H1 (cell line): Measurements from ENCODE around the gene GRIN2C. TPM values are rescaled to one million over a fixed set of nuclear protein-coding genes. Genes with fewer than 3 reads are reported as not detected.

Experiments used
- CTCF ChIA-PET: fragments of 300-600 bp; sonication (Branson Sonifier 250); formaldehyde crosslinking; loops from one replicate; lab custom pipeline; 2021; ENCODE audit not compliant: partially characterized antibody; lab: Charles Lee
- POLR2A ChIA-PET: fragments of 300-600 bp; sonication (Branson Sonifier 250); formaldehyde crosslinking; loops from one replicate; lab custom pipeline; 2021; ENCODE audit warnings: inconsistent platforms; ENCODE audit not compliant: partially characterized antibody; lab: Charles Lee
- DNase-seq, 2 experiments: peaks; one replicate each; pipeline versions ENCODE4 v3.0.0 to v3.0.0-alpha.2; 2010 to 2022; ENCODE audit warnings: low spot score in 2 of 2, low read depth in 1 of 2, mixed read lengths in 1 of 2
- FAIRE-seq: peaks from 2 replicates; lab custom pipeline; 2011; peaks lifted over from hg19 to GRCh38; lab: Jason Lieb, UNC
- H2AFZ ChIP-seq: 2 replicates; pipeline ENCODE4 v1.8.1; 2012; ENCODE audit warnings: low read length, inconsistent platforms
- H2AK5ac ChIP-seq: 2 replicates; pipeline ENCODE4 v1.6.1; 2013; ENCODE audit warnings: low read depth, low read length
- H2BK120ac ChIP-seq: replicated peaks from 2 replicates; pipeline ENCODE3; 2013; ENCODE audit warnings: low read depth, low read length, inconsistent platforms
- H2BK12ac ChIP-seq: 2 replicates; pipeline ENCODE4 v1.6.1; 2013; ENCODE audit warnings: low read depth, low read length
- H2BK15ac ChIP-seq: 2 replicates; pipeline ENCODE4 v1.6.1; 2013; ENCODE audit warnings: low read length
- H2BK20ac ChIP-seq: 2 replicates; pipeline ENCODE4 v1.6.1; 2013; ENCODE audit warnings: low read length
- H2BK5ac ChIP-seq: 2 replicates; pipeline ENCODE4 v1.6.1; 2013; ENCODE audit warnings: low read depth, low read length
- H3K14ac ChIP-seq: 2 replicates; pipeline ENCODE4 v1.6.1; 2013; ENCODE audit warnings: inconsistent platforms; ENCODE audit not compliant: insufficient read length
- H3K18ac ChIP-seq: 2 replicates; pipeline ENCODE4 v1.6.1; 2013; ENCODE audit warnings: low read length; ENCODE audit errors: extremely low read depth
- H3K23ac ChIP-seq: 2 replicates; pipeline ENCODE4 v1.6.1; 2013; ENCODE audit warnings: inconsistent platforms; ENCODE audit not compliant: insufficient read length
- H3K23me2 ChIP-seq: 2 replicates; pipeline ENCODE4 v1.6.1; 2013; ENCODE audit warnings: low read depth, low read length
- H3K27ac ChIP-seq: 2 replicates; pipeline ENCODE4 v1.6.1; 2011; ENCODE audit warnings: low read depth, low read length, inconsistent platforms
- H3K27me3 ChIP-seq, 4 experiments: replicated peaks in 1 of 4; 1 replicate in 1 of 4; 2 replicates in 3 of 4; pipeline versions ENCODE4 v1.6.1 to v1.8.1; 2011 to 2013; ENCODE audit warnings: low read length in 3 of 4, mild to moderate bottlenecking in 3 of 4, inconsistent platforms in 2 of 4, mixed read lengths in 2 of 4, moderate library complexity in 1 of 4; ENCODE audit not compliant: control insufficient read depth in 3 of 4, insufficient read depth in 3 of 4; ENCODE audit errors: extremely low read depth in 1 of 4
- H3K36me3 ChIP-seq, 4 experiments: 2 replicates each; pipeline versions ENCODE4 v1.6.1 to v1.8.1; 2011 to 2013; ENCODE audit warnings: mild to moderate bottlenecking in 4 of 4, low read length in 3 of 4, moderate library complexity in 2 of 4, control low read depth in 1 of 4, inconsistent platforms in 1 of 4; ENCODE audit not compliant: insufficient read depth in 4 of 4, control insufficient read depth in 2 of 4
- H3K4ac ChIP-seq: replicated peaks from 2 replicates; pipeline ENCODE3; 2013; ENCODE audit warnings: low read length, low read depth, mixed read lengths, inconsistent platforms; ENCODE audit not compliant: insufficient read length
- H3K4me1 ChIP-seq, 4 experiments: replicated peaks in 1 of 4; 1 replicate in 1 of 4; 2 replicates in 3 of 4; pipeline versions ENCODE4 v1.6.1 to v1.8.1; 2011 to 2013; ENCODE audit warnings: low read length in 3 of 4, inconsistent platforms in 2 of 4, mixed read lengths in 1 of 4; ENCODE audit not compliant: insufficient read depth in 4 of 4, control insufficient read depth in 3 of 4
- H3K4me2 ChIP-seq, 2 experiments: 2 replicates each; pipeline versions ENCODE4 v1.6.1 to v1.8.1; 2011 to 2013; ENCODE audit warnings: low read depth in 2 of 2, low read length in 2 of 2, control low read depth in 1 of 2, inconsistent platforms in 1 of 2, mild to moderate bottlenecking in 1 of 2; ENCODE audit not compliant: insufficient read depth in 1 of 2
- H3K4me3 ChIP-seq, 4 experiments: fragments of 200-600, 300-600 bp in 1 of 4; sonication (generic), shearing (Covaris generic), sonication (Bioruptor Twin) in 1 of 4; 2 replicates each; pipeline versions ENCODE4 v1.5.1 to v1.8.1; 2011 to 2016; ENCODE audit warnings: low read length in 4 of 4, low read depth in 3 of 4, control low read depth in 2 of 4, inconsistent platforms in 2 of 4, mild to moderate bottlenecking in 2 of 4, mixed read lengths in 1 of 4, moderate library complexity in 1 of 4; ENCODE audit not compliant: insufficient read depth in 2 of 4; ENCODE audit errors: extremely low read depth in 1 of 4
- H3K56ac ChIP-seq: replicated peaks from 2 replicates; pipeline ENCODE3; 2013; ENCODE audit warnings: low read depth, mild to moderate bottlenecking, mixed read lengths, low read length, inconsistent platforms; ENCODE audit not compliant: insufficient read length
- H3K79me1 ChIP-seq: 2 replicates; pipeline ENCODE4 v1.6.1; 2013; ENCODE audit warnings: low read depth, low read length, control low read depth
- H3K79me2 ChIP-seq, 2 experiments: 2 replicates each; pipeline versions ENCODE4 v1.6.1 to v1.8.1; 2012 to 2013; ENCODE audit warnings: low read length in 2 of 2, mild to moderate bottlenecking in 2 of 2, inconsistent platforms in 1 of 2; ENCODE audit not compliant: insufficient read depth in 2 of 2, control insufficient read depth in 1 of 2
- H3K9ac ChIP-seq, 4 experiments: replicated peaks in 1 of 4; 1 replicate in 1 of 4; 2 replicates in 3 of 4; pipeline versions ENCODE4 v1.6.1 to v1.8.1; 2011 to 2013; ENCODE audit warnings: low read depth in 3 of 4, low read length in 3 of 4, control low read depth in 2 of 4, mild to moderate bottlenecking in 2 of 4, moderate library complexity in 2 of 4, inconsistent platforms in 1 of 4; ENCODE audit errors: extremely low read depth in 1 of 4
- H3K9me3 ChIP-seq, 2 experiments: 2 replicates each; pipeline versions ENCODE4 v1.6.1 to v1.8.1; 2012 to 2013; ENCODE audit warnings: mild to moderate bottlenecking in 2 of 2, moderate library complexity in 2 of 2, control low read depth in 1 of 2, inconsistent platforms in 1 of 2, low read depth in 1 of 2, low read length in 1 of 2, mixed read lengths in 1 of 2; ENCODE audit not compliant: insufficient read depth in 2 of 2
- H4K20me1 ChIP-seq, 2 experiments: replicated peaks in 1 of 2; 2 replicates each; pipeline versions ENCODE3 to v1.8.1; 2011 to 2013; ENCODE audit warnings: inconsistent platforms in 2 of 2, low read length in 2 of 2, mild to moderate bottlenecking in 1 of 2; ENCODE audit not compliant: insufficient read depth in 2 of 2, control insufficient read depth in 1 of 2
- H4K5ac ChIP-seq: 2 replicates; pipeline ENCODE4 v1.6.1; 2013; ENCODE audit warnings: low read length, low read depth, mixed read lengths, inconsistent platforms; ENCODE audit not compliant: insufficient read length
- H4K8ac ChIP-seq: 2 replicates; pipeline ENCODE4 v1.8.0; 2013; ENCODE audit warnings: mild to moderate bottlenecking, moderate library complexity, low read length, inconsistent platforms; ENCODE audit not compliant: insufficient read depth; ENCODE audit errors: extremely low read depth
- H4K91ac ChIP-seq: replicated peaks from 2 replicates; pipeline ENCODE3; 2013; ENCODE audit warnings: low read length, mixed read lengths, inconsistent platforms; ENCODE audit not compliant: insufficient read length
- EZH2 ChIP-seq: fragments of 200-600 bp; sonication (generic); IDR thresholded peaks from 2 replicates; pipeline ENCODE4 v1.7.1; 2012; ENCODE audit warnings: low read depth, mild to moderate bottlenecking, moderate library complexity, low read length, inconsistent platforms; ENCODE audit not compliant: severe bottlenecking
- GTF2F1 ChIP-seq: IDR thresholded peaks from 2 replicates; pipeline ENCODE4 v1.6.1; 2012; ENCODE audit warnings: low read depth, low read length, improper control_type of control experiment, borderline replicate concordance
- HDAC2 ChIP-seq, 2 experiments: fragments of 300-600 bp in 1 of 2; sonication (generic) in 1 of 2; IDR thresholded peaks; 2 replicates each; pipeline ENCODE4 v1.6.1; 2011 to 2012; ENCODE audit warnings: low read depth in 2 of 2, low read length in 2 of 2, mild to moderate bottlenecking in 2 of 2, moderate library complexity in 2 of 2, borderline replicate concordance in 1 of 2, inconsistent platforms in 1 of 2
- KDM5A ChIP-seq: fragments of 200-600 bp; IDR thresholded peaks from 2 replicates; pipeline ENCODE4 v1.7.1; 2012; ENCODE audit warnings: mild to moderate bottlenecking, low read length, inconsistent platforms, mixed read lengths
- RNF2 ChIP-seq: fragments of 200-900, 300-1000 bp; sonication (generic); IDR thresholded peaks from 2 replicates; pipeline ENCODE4 v1.7.1; 2016; ENCODE audit warnings: borderline replicate concordance, low read depth, mild to moderate bottlenecking, antibody characterized with exemption, low read length; ENCODE audit not compliant: poor library complexity, severe bottlenecking; ENCODE audit errors: missing control alignments
- SIX5 ChIP-seq: IDR thresholded peaks from 2 replicates; pipeline ENCODE4 v1.6.1; 2011; ENCODE audit warnings: mild to moderate bottlenecking, low read depth, low read length
- TBP ChIP-seq: IDR thresholded peaks from 2 replicates; pipeline ENCODE4 v1.6.1; 2011; ENCODE audit warnings: low read depth, low read length, improper control_type of control experiment
- TCF12 ChIP-seq: IDR thresholded peaks from 2 replicates; pipeline ENCODE4 v1.6.1; 2011; ENCODE audit warnings: low read depth, mild to moderate bottlenecking, low read length
- WGBS, 2 experiments: shearing (Covaris generic) in 1 of 2; methylation state at CpG; one replicate each; pipeline versions ENCODE4 v1.1.6 to v1.1.7; 2013 to 2015; ENCODE audit warnings: low lambda C conversion rate in 2 of 2, mixed read lengths in 2 of 2, inconsistent platforms in 1 of 2, low coverage in 1 of 2, missing lambda C conversion rate in 1 of 2; ENCODE audit not compliant: insufficient replicate concordance in 2 of 2, insufficient coverage in 1 of 2, insufficient read length in 1 of 2; ENCODE audit errors: extremely low coverage in 1 of 2, missing lambda C conversion rate in 1 of 2; 5-methylcytosine and 5-hydroxymethylcytosine counted together
- polyA plus RNA-seq, 7 experiments: library from polyadenylated mRNA; depleted of rRNA in 3 of 7; stranded (reverse) in 5 of 7; unstranded in 2 of 7; fragments of >200 nt in 5 of 7; fragments of 200-250 nt in 2 of 7; gene quantifications; 1 replicate in 5 of 7; 2 replicates in 1 of 7; 4 replicates in 1 of 7; pipeline versions ENCODE4 v1.2.1 to v1.2.3, GENCODE V29; 2011 to 2013; ENCODE audit warnings: missing spikeins in 2 of 7, mixed read lengths in 2 of 7
- total RNA-seq: library from RNA; stranded (reverse); fragmentation: NEBNext Ultra II Directional; extraction: Animal tissue kit (Norgen Biotek cat#: 25700); gene quantifications from 2 replicates; pipeline ENCODE4 v1.2.1, GENCODE V29; 2021
- TF ChIP-seq, protein P1 (sequence below): IDR thresholded peaks from 2 replicates; pipeline ENCODE4 v1.6.1; 2012; ENCODE audit warnings: low read length, inconsistent platforms
- TF ChIP-seq, protein P2 (sequence below): IDR thresholded peaks from 2 replicates; pipeline ENCODE4 v1.6.1; 2012; ENCODE audit warnings: inconsistent platforms

GRIN2C gene
- total and polyA plus RNA-seq, 2 of the 8 experiments (the other 6 are each of a cell fraction or from before 2014, with no cell fraction given): 0.06 to 0.07 TPM

DNA sequence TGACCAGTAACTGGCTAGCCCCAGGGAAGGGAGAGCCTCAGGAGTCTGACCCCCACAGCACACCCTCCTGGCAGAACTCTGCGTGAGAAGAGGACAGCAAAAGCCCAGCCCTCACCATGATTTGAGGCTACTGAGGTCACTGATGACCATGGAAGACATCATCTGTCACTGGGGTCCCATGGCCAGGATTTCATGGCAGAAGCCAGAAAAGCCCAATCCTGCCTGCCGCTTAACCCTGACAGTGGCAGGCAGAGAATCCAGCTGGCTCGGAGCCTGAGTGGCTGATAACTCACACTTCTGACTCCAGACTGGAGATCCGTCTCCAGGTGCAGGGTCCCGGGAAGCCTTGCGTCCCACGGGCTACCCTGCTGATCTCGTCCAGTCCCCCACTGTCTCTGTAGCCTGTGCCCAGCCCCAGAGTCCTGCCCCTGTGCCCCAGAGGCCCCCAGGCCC lies 17.5 kb downstream of the GRIN2C start:
- H4K91ac ChIP-seq: peak overlapping the region; percentile 73
- H3K27ac ChIP-seq: no peak overlapping the region
- peaks cover 3% of the 10 kb centered on the region; the same call in 1 of the 2 replicates for H3K23me2 ChIP-seq
- no peak overlapping the region for H3K23ac ChIP-seq
- peaks cover 11 to 15% of the 10 kb centered on the region in 2 experiments for H4K20me1 ChIP-seq
- FAIRE-seq (no peak), DNase-seq (no peak)
- H3K4me1 ChIP-seq: peaks cover 0 to 29% (median 14%) of the 10 kb centered on the region in 4 experiments; a peak in 6 of 7 replicates
- H3K36me3 ChIP-seq: no peaks in the 10 kb centered on the region
- 59% methylated on average over 8 of the region's 8 CpGs; no CpG with 5 or more reads in 1 of the 2 experiments for WGBS, 2 experiments
- H2BK12ac ChIP-seq: no peak overlapping the region
- no peaks in the 10 kb centered on the region for H3K79me1 ChIP-seq
- H3K14ac ChIP-seq: no peak overlapping the region
- TF ChIP-seq KDM5A (no peak), HDAC2 (IDR thresholded peaks at IDR 0.05; ENCODE audit: borderline replicate concordance in 1 of 2, low read depth in 2 of 2, low read length in 2 of 2) (no peak), TCF12 (no peak), SIX5 (no peak), TBP (no peak), RNF2 (no peak), GTF2F1 (no peak), EZH2 (no peak)
- TF ChIP-seq, protein P1, sequence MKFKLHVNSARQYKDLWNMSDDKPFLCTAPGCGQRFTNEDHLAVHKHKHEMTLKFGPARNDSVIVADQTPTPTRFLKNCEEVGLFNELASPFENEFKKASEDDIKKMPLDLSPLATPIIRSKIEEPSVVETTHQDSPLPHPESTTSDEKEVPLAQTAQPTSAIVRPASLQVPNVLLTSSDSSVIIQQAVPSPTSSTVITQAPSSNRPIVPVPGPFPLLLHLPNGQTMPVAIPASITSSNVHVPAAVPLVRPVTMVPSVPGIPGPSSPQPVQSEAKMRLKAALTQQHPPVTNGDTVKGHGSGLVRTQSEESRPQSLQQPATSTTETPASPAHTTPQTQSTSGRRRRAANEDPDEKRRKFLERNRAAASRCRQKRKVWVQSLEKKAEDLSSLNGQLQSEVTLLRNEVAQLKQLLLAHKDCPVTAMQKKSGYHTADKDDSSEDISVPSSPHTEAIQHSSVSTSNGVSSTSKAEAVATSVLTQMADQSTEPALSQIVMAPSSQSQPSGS: no peak
- TF ChIP-seq, protein P2, sequence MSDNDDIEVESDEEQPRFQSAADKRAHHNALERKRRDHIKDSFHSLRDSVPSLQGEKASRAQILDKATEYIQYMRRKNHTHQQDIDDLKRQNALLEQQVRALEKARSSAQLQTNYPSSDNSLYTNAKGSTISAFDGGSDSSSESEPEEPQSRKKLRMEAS: no peak
- peaks cover 14 to 53% (median 41%) of the 10 kb centered on the region in 4 experiments for H3K27me3 ChIP-seq
- H4K5ac ChIP-seq: no peak overlapping the region
- H2AK5ac ChIP-seq: no peak overlapping the region; the same call in 1 of the 2 replicates
- ChIA-PET CTCF (interaction anchor here (0.6 to 99.6 kb wide), 12 partner anchors 1 to 479 kb away, joined by 3 to 2981 read pairs (median 4); partner anchors contain the start of genes FDXR, GRIN2C, NAT9 and OTOP2), POLR2A (interaction anchor here (4.2 kb wide), 1 partner anchor 10 kb away, joined by 23 read pairs; no protein-coding TSS in a partner anchor)
- H4K8ac ChIP-seq: no peak overlapping the region
- no peak overlapping the region for H3K56ac ChIP-seq
- H3K9ac ChIP-seq: no peak overlapping the region
- peak overlapping the region in 3 of 4 experiments; percentile 35 to 57 (median 40); a peak in 3 of 8 replicates for H3K4me3 ChIP-seq
- H2BK15ac ChIP-seq: 0 out of 2 replicates have a peak overlapping the region, but pooled peaks have one; percentile 61
- H2BK120ac ChIP-seq: no peak overlapping the region
- no peak overlapping the region for H2BK20ac ChIP-seq
- no peaks in the 10 kb centered on the region for H3K9me3 ChIP-seq
- no peak overlapping the region; the same call in 1 of the 2 replicates for H3K18ac ChIP-seq
- H3K4ac ChIP-seq: no peak overlapping the region
- H3K79me2 ChIP-seq: no peaks in the 10 kb centered on the region
- no peak overlapping the region for H2BK5ac ChIP-seq
- H2AFZ ChIP-seq: no peak overlapping the region
- peak overlapping the region; percentile 23 to 68; a peak in 3 of 4 replicates for H3K4me2 ChIP-seq
